RCC 7860 (cell line): ENCODE data around the gene ENTR1.

Experiments used
- DNase-seq: peaks from one replicate; pipeline ENCODE4 v3.0.0-alpha.2; 2015; ENCODE audit warnings: low spot score
- FAIRE-seq: peaks from 2 replicates; lab custom pipeline; 2012; peaks lifted over from hg19 to GRCh38; lab: Jason Lieb, UNC

Gene ENTR1

DNA sequence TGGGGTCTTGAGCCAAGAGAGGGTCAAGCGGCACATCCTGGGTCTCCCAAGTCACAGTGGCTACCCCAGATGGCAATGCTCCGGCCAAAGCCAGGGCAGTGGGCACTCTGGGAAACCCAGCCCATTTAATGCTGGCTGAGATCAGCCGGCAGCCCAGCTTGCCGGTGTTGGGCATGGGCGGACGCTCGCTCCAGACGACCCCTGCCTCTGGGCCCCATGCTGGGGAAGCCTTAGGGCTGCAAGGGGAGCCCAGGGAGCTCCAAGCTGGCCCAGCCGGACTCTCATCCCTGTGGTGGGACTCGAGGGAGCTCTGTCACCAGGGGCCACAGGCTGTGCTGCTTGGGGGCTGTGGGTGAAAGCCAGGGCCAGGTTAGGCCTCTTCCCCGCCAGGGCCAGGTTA is 31.0 kb downstream of the ENTR1 start:
- FAIRE-seq (no peak), DNase-seq (no peak)

DNA sequence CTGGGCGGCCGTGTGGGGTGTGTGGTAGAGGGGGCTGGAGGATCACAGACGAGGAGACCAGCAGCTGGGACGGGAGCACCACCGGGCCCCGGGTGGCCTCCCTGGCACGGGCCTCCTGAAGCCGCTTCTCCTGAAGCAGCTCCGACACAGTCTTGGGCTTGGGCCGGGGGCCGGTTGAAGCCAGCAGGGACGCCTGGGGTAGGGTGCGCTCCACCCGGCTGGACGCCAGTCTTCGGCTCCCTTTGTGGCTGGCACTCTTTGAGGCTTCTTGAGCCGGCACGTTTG is 31.5 kb downstream of the ENTR1 start:
- FAIRE-seq = no peak
- DNase-seq = no peak

DNA sequence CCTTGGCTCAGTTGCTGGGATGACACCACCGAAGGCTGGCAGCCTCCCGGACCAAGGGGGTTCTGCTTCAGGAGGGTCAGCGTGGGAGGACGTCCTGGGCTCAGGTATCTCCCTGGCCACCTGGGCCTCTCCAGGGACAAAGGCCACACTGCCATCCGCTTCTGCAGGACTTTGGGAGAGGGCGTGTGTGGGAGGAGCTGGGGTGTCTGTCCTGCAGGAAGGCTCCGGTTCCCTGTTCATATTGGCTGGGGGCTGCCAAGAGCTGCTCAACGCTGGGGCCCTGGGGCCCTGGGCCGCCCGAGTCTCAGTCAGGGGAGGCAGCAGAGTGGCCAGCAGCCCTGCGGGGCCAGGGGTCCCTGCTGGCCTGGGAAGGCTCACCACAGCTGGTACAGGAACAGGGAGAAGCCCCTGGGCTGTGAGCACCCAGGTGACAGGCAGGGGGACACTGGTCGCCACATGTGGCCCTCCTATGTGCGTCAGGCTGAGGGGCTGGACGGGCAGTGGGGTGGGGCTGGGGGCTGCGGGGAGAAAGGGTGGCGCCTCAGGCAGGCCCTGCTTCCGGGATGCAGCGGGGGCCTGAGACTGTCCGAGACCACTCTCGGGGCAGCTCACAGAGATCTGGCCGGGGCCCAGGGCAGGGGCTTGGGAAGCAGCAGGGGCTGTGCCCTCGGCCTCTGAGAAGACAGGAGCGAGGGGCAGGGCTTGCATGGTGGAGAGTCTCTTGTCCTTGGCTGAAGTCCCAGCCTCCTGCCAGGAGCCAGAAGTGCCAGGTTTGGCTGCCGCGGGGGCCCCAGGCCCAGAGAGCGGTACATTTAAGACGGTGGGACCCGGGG is 32.0 kb downstream of the ENTR1 start:
- no peak for FAIRE-seq
- no peak for DNase-seq

DNA sequence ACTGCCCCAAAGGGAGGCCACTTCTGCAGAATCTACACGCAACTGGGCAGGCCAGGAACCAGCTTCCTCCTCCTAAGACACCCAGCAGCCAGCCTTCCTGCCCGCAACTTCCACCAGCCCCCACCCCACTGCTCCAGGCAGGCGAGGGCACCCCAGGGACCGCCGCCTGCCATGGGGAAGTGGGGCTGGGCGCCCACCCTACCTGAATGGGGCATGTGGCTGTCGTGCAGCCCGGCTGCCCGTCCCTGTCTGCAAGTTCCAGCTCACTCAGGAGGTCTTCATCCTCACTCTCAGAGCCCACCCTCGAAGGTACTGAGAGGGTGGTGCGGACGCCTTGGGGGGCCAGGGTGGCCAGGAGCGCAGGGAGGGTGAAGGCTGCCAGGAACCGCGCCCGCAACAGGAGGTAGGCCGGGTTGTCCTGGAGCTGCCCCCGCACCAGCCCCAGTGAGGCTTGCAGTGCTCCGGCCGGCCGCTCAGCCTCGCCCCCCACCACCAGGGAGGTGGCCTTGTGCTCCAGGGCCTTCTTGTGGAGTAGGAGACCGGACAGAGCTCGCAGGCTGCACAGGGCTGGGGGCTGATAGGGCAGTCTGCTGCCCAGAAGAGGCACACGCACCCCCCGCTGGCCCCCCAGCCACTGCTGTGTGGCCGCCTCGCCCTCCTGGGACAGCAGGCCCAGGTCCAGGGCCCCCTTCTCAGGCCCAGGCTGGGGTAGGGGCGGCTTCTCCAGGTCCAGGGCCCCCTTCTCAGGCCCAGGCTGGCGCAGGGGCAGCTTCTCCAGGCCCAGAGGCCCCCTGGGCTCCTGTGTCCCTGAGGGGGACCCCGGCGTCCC is 32.9 kb downstream of the ENTR1 start:
- FAIRE-seq = no peak
- DNase-seq = no peak

DNA sequence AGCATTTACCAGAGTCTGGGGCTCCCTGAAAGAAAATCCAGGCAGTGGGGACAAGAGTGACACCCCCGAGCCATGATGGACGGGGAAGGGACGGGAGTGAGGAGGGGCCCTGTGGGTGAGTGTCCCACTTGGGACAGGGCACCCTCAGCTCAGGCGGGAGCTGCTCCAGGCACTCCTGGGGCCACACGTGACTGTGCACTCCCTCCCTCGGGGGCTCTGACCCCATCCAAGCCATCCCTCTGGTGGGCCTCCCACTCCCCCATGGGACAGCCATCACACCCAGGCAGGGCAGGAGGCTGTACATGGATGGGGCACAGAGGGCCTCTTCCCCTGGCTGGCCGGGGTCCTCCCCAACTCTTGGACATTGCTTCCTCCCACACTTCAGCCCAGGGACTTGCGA is 34.0 kb downstream of the ENTR1 start:
- FAIRE-seq (no peak), DNase-seq (no peak)

DNA sequence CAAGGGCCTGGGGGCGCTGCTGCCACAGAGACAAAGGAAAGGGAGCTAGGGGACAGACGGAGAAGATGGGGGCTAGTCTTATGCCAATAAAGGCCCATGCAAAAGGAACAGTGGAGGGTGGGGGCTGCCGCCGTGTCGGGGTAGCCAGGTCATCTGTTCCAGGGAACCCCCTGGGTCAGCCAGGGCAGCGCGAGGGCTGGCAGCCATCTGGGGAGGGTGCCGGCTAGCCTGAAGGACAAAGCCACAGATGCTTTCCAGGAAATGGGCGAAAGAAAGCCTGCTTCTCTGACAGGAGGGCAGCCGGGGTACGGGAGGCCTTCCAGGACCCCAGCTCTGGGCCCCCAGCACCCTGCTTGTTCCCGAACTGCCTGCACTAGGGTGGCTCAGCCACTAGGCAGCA is 35.3 kb downstream of the ENTR1 start:
- FAIRE-seq (no peak), DNase-seq (no peak)

DNA sequence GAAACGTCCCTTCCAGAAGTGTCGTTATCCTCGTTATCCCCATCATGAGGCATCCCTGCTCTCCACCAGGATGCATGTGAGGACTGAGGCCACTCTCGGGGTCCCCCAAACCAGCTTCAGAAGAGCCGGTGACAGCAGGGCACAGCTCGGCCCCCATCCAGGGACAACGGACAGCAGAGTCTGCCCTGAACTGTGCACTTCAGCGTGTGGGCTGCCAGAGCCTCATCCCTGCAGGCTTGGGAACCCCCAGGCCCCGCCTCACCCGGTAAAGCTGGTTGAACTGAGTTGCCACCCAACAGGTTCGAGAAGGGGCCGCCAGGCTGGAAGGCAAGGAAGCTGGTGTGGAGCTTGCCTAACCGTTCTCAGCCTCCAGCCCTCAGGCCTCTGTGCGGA is 36.2 kb downstream of the ENTR1 start:
- DNase-seq = no peak
- FAIRE-seq = no peak

DNA sequence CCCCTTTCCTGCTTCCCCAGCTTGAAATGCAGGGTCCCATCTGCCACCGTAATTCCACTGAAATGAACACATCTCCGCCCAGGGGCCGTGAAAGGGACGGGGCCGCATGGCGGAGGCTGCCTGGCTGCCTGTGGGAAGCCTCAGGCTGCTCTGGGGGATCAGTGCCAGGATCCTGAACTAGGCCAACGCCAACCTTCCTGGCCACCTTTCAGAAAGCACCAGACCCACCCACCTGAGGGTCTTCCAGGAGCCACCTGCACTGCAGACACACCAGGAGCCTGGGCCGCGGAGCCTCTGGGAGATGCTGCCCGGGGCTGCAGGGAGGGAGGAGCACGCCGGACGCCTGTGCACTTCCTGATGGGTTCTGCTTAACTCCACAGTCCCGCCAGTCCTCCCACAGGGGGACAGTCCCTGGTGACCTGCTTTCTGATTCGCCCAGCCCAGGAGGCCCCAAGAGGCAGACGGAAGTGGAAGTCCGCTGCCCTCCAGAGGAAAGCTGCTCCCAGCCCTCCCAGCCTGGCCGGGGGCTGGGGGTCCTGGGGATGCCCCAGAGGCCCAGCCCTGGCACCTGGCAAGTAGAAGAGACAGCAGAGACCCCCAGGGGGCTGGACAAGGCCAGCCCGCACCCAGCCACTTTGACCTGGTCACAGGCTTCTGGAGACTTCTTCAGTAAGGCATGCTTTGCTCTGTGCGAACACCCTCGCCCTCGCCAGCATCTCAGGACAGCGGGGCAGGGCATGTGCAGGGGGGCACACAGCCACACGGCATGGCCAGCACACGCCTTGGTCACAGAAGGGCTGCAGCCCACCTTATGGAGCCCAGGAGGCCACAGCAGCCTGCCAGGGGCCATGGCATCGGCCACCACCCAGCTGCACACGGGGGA is 36.9 kb downstream of the ENTR1 start, which contains the start of gene CARD9:
Gene CARD9, minus strand, starts transcription at position 370 of the 883 bp plus-strand sequence. CDS start 1,591 bp downstream, outside the sequence.
- no peak for FAIRE-seq
- DNase-seq = no peak

DNA sequence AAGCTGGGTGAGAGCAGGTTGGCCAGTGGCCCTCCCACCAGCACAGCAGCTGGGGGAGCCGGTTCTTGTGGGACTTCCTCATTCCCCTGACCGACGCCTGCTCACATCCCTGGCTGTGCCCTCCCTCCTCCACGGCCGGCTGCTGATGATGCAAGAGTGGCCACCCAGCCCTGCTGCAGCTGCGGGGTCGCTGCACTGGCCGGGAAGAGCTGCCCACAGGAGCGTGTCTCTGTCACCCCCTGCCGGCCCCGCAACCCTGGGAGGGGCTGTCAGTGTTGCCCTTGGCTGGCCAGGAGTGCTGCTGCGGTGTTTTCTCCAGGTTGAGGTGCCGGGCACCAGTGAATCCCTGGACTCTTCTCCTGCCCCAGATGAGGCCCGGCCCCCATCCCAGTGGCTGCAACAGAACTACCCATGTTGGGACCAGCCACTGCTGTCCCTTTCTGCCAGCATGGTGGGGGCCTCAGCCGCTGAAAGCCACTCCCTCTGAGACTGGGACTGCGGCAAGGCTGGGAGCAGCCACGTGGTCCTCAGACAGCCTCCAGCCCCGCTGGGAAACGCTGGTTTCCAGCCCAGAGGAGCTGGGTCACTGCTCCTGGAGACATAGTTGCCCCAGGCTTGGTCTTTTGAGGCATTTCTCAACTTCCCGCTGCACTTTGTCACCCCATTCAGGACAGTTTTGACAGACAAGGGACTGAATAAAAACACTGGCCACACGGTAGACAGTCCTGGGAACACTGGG is 37.7 kb downstream of the ENTR1 start:
- peak; percentile 52 for FAIRE-seq
- peak; percentile 83 for DNase-seq

DNA sequence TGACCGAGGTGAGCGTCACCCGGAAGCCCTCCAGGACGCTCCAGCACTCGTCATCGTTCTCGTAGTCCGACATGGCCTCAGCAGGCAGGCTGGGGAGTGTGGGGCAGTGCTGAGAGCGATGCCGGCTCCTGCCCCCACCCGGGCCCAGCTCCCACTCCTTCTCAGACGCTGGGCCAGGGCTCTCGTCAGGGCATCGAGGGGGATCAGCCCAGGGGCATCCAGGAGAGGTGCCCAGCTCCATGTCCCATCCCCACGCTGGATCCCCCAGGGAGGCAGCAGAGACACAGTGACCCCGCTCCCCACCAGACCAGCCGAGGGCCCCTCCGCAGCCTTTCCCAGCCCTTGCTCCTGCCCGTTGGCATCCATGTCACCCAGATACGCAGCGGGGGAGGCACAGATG is 38.4 kb downstream of the ENTR1 start:
- FAIRE-seq (no peak), DNase-seq (no peak)

DNA sequence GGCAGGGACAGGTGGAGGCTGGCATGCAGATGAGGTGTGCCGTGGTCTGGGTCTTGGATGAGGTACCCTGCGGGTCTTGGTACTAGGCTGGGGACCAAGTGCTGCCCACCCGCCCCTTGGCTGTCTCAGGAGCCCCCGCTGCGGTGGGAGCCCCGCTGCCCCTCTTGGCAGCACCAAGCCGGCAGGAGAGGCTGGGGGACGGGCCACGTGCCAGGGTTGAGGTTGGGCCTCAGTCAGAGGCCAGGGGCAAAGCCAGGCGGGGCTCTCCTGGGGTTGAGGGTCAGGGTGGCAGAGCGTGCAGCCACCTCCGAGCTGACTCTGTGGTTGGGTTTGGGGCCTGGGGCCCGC is 38.9 kb downstream of the ENTR1 start:
- no peak for FAIRE-seq
- no peak for DNase-seq

DNA sequence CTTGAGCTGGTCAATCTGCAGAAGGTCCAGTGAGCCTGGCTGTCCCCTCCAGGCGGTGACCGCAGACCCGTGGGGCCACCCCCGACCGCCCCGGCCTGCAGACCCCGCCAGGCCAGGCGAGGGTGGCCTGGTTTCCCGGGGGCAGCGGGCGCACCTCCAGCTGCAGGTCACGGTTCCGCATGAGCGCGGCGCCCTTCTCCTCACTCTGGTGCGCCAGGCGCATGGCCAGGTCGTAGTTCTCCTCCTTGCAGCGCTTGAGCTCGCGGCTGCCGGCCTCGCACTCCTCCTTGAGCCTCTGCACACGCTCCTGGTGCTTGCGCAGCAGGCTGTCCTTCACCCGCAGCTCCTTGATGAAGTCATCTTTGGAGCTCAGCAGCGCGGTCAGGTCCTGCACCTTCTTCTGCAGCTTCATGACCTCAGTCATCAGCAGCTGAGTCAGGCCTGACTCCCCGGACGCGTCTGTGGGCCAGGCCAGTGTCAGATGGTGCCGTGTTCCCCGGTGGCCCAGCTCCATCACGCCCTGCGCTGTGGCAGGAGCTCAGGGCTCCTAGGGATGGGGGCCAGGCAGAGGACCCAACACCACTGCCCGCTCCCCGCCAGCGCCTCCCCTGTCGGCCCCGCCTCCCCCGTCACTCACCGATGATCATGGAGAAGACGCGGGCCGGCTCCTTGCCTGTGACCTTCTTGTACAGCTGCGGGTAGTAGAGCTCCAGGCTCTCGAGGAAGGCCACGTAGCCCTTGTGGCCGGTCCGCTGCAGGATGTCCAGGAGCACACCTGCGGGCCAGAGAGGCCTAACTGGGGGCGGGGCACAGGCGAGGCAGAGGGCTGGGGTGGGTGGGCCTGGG is 39.5 kb downstream of the ENTR1 start:
- FAIRE-seq = no peak
- DNase-seq = no peak

DNA sequence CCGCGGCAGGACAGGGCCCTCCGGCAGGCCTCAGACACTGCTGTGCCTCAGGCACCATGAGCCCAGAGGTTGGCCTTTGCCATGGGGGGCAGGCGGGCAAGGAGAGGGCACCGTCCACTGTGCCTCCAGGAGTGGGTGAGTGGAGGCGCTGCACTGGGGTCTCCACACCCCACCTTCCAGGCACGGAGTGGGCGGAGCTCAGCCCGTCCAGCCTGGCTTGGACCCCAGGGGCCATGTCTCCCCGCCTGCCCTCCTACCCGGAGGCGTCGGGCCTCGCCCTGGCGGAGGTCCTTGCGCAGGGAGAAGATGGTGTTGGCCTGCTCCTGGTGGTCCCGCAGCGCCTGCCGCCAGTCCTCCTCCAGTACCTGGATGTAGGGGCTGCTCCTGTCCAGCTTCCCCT is 40.4 kb downstream of the ENTR1 start:
- FAIRE-seq = no peak
- DNase-seq = no peak

DNA sequence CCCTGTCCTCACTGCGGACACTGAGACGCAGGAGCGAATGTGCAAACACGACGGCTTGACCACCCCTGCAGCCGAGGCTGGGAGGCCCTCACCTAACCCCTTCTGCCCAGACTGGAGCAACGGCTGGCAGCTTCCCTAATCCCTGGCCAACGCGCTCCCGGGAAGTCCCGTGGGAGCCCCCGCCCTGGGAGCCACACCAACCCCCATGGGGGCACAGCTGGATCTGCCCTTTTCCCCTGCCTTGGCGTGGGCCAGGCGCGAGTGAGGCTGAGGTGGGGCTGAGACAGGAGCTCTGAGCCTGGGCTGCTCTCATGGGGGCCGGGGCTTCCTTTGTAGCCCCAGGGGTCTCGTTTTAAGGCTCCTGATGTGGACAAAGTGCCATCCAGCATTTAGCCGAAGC is 42.2 kb downstream of the ENTR1 start:
- DNase-seq (no peak), FAIRE-seq (no peak)

DNA sequence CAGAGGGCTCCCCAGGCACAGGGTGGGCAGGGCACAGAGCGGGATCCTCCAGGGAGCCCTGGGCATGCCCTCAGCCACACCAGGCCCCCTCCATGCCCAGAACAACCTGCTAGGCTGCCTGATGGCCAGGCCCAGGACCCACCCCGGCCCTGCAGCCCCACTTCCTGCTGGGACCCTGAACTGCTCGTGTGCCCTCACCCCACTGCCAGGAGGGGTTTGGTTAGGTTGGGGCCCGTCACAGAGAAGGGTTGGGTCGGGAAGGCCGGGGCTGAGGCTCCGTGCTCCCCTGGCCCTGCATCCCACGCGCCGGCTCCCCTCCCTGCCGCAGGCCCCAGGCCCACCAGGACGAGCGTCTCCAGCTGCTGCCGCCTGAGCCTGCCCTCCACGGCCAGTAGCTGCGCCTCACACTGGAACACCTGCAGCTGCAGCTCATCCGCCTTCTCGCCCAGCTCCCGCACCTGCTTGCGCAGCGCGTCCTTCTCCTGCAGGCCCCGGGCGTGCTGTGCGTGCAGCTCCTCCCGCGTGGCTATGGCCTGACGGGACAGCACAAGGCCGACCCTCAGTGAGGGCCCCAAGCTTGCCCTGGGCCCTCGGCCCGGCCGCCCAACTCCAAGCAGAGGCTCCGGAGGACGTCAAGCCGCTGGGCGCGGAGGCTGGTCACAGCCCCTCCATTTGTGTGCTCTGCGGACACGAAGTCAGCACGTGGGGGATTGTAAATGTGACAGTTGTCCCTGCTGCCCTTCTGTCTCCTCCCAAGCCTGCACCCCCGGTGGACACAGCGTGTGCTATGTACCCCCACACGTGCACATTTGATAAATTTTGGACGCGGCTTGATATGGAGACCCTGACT is 42.9 kb downstream of the ENTR1 start:
- no peak for FAIRE-seq
- DNase-seq = no peak

DNA sequence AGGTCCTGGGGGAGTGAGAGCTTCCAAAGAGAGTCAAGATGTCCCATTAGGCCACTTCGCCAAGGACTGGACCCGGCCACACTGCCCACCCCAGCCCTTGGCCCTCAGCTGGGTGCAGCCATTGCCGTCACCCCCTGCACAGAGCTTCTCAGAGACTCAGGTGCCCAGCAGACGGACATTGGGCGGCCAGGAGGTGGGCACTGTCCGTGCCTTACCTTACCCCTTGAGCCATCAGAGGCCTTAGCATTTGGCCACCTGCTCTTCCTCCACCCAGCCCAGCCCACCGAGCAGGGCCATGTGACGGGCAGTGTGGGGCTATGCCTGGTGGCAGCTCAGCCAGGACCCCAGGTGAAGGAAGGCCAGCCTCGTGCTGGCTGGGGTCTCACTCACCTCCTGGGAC is 43.6 kb downstream of the ENTR1 start:
- DNase-seq (no peak), FAIRE-seq (no peak)

DNA sequence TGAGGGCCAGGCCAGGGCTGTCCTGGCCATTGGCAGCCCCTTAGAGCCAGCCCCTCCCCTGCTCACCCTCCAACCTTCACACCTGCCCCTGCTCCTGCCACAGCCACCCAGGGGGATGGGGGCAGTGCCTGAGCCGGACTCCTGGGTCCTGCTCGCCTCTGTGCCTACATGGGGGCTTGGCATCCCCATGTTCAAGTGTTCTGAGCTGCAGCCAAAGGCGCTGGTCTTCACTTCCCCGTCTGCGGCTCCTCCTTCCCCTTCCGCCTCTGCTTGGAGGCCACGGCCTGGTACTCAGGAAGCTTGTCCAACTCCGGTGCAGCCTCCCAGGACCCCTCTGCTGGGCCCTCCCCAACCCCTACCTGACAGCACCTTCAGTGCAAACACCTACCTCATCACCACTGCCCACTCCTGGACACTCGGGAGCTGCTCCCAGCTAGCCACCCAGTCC is 44.6 kb downstream of the ENTR1 start:
- no peak for DNase-seq
- FAIRE-seq = no peak

DNA sequence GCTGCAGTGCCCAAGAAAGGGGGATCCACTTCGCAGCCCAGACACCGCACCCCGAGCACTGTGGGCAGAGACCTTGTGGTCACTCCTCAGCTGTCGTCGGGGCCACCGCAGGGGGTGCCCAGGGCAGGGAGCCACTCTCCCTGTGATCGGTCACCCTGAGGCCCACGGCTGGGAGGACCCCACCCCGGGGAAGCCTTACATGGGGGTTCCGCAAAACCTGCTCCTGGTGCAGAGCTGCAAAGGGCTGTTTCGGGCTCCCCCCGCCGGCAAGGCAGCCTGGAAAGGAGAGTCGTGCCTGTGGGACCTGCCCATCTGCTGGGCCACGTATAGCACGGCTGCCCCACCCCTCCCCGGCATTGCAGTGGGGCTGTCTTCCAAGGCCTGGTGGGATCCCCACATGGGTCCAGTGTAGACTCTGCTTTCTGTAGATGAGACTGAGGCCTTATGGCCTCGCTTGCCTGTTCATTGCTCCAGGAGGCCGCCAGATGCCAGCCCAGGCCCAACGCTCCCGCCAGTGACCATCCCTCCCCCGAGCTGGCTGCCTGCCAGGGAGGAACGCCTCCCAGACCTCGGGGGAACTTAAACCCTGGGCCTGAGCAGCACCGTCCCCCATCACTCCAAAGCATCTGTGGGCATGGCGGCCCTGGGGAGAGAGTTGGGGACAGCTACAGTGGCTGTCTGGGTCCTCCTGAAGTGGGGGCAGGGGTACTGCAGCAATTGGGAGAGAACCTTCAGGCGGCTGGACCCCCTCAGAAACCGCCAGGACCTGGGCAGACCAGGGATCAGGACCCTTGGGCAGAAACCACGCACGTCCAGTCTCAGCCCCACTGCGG is 45.3 kb downstream of the ENTR1 start:
- no peak for DNase-seq
- no peak for FAIRE-seq
